A549 treated with AZD9567 at 1 μM for 4 hours (cell line): Measurements from ENCODE around the gene JMJD8. TPM values are rescaled to one million over a fixed set of nuclear protein-coding genes. Genes with fewer than 3 reads are reported as not detected.

Experiments used
- total RNA-seq: library from RNA; stranded (reverse); fragments of 200-300 nt; extraction: Qiagen RNA extraction; gene quantifications from 5 replicates; pipeline ENCODE4 v1.2.3, GENCODE V29; 2022; ENCODE audit not compliant: insufficient read depth

JMJD8 gene, protein sequence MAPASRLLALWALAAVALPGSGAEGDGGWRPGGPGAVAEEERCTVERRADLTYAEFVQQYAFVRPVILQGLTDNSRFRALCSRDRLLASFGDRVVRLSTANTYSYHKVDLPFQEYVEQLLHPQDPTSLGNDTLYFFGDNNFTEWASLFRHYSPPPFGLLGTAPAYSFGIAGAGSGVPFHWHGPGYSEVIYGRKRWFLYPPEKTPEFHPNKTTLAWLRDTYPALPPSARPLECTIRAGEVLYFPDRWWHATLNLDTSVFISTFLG
- total RNA-seq = 56.9 to 81.0 TPM (median 77.8 TPM) in 5 replicates

DNA sequence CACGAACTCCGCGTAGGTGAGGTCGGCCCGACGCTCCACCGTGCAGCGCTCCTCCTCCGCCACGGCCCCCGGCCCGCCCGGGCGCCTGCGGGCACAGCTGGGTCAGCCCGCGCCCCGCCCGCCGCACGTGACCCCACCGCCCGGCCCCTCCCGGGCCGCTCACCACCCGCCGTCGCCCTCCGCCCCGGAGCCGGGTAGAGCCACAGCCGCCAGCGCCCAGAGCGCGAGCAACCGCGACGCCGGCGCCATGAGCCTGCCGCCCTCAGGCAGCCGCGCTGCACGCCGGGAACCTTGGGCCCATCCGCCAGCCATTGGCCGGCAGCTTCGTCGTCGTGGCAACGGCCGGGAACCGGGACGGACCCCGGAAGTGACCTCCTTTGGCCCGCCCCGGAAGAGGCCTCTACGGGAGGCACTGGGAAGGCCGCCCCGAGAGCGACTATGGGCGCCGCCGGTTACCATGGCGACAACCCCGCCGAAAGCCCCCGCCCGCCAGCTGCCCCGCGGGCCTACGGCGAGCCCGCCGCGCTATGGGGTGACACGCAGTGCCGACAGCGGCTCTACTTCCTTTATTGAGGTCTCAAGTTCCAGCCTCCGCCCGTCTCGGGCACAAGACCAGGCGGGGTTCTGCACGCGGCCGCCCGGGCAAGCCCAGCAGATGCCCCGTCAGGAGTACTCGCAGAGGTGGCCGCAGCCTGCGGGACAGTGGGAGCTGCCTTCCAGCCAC is at the start of gene JMJD8:
JMJD8 (minus strand) TSS at position 264 of the 724 bp plus-strand sequence; CDS start at position 249, 15 bp downstream.

DNA sequence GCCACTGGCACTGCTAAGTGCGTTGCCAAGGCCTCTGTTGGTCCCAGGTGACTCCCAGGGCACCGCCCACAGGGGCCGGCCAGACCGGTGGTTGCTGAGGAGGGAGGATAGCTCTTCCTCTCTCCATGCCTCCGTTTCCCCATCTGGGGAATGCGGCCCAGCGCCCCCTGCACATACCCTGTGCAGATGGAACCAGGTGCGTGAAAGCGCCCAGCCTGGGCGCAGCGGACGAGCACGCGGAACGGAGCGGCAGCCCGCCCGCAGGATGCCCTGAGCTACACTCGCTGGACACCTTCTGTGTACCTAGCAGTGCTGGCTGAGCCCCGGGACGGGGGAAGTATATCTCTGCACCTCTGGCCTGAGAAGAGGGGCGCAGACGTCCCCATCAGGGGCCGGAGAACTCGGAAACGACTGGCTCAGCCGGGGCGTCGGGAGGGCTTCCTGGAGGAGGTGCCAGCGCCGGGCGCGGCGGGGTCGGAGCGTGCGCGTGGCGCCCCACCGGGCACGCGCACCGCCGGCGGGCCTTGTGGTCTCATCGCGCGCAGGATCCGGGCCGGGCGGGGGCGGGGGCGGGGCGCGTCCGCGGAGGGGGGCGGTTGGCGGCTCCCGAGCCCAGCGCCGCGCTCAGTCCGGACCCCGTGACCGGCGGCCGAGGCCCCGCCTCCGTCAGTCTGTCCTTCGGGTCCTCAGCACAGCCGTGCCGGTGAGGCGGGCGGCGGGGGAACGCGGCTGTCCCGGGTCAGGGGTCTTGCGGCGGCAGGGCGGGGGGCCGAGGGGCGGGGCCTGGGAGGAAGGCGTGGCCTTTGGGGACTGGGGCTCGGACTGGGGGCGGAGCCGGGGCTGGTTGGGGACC is 42.5 kb upstream of the JMJD8 start, which contains the start of the genes CCDC78 and HAGHL:
CCDC78 (minus strand) TSS at position 6 of the 853 bp plus-strand sequence. CDS start 76 bp downstream, outside the sequence.
HAGHL (plus strand) TSS at position 669 of the 853 bp plus-strand sequence. CDS start 404 bp downstream, outside the sequence.

DNA sequence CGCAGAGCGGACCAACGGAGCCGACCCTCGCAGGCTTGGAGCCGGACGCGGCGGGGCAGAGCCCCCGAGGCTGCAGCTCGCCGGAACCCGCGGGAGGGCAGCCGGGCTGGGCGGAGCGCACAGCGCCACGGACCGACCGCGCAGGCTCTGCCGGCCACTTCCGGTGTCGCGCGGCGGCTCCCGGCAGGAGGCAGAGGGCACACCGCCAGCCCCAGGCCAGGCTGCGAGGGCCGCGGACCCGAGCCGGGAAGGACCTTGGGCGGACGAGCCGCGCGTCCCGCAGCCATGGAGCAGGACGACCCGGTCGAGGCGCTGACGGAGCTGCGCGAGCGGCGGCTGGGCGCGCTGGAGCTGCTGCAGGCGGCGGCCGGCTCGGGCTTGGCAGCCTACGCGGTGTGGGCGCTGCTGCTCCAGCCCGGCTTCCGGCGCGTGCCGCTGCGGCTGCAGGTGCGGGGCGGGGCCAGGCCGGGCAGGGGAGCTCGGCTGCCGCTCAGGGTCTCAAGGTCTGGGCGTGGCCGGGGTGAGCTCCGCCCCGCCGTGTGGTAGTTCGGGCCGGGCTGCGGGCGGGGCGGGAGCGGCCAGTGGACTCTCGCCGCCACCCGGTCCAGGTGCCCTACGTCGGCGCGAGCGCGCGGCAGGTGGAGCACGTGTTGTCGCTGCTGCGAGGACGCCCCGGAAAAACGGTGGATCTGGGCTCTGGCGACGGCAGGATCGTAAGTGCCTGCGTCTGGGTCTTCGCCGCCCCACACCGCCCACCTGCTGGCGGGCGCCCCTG is 37.0 kb upstream of the JMJD8 start, which contains the start of gene ANTKMT:
ANTKMT (plus strand) TSS at position 157 of the 775 bp plus-strand sequence; CDS start at position 286, 129 bp downstream.

DNA sequence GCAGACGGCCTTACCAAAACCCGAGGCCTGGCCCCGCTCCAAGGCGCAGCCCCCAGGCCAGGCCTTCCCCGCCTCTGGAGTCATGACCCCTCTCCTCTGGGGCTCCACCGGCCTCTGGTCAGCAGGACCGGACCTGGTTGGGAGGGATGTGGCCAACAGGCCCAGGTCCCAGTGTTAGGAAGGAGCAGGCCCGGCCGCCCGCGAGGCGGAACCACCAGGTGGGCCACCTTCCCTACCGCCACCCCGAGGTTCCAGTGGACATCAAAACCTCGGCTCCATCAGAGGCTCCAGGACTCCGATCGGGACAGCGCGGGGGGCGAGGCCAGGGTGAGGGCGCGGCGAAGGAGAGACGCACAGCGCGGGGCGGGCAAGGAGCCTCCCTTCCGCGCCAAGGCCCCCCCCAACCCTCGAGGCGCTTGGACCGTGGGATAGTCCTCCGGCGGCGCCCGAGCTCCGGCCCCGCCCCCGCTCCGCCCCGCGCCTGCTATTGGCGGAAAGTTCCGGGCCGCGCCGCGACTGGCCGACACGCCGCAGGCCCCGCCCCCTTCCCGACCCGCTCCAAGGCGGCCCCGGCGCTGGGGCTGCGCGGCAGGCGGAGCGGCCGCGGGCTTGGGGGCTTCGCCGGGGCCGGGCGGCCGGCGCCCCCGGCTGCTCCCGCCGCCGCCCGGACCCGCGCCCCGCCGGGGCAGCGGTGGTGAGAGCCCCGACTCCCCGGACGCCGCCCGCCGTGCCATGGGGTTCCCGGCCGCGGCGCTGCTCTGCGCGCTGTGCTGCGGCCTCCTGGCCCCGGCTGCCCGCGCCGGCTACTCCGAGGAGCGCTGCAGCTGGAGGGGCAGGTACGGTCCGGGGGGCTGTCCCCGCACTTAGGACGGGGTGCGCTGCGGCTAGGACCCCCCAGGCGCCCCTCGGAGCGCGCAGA is 30.7 kb upstream of the JMJD8 start, which contains the start of gene METRN:
METRN (plus strand) TSS at position 561 of the 919 bp plus-strand sequence; CDS start at position 733, 172 bp downstream.

DNA sequence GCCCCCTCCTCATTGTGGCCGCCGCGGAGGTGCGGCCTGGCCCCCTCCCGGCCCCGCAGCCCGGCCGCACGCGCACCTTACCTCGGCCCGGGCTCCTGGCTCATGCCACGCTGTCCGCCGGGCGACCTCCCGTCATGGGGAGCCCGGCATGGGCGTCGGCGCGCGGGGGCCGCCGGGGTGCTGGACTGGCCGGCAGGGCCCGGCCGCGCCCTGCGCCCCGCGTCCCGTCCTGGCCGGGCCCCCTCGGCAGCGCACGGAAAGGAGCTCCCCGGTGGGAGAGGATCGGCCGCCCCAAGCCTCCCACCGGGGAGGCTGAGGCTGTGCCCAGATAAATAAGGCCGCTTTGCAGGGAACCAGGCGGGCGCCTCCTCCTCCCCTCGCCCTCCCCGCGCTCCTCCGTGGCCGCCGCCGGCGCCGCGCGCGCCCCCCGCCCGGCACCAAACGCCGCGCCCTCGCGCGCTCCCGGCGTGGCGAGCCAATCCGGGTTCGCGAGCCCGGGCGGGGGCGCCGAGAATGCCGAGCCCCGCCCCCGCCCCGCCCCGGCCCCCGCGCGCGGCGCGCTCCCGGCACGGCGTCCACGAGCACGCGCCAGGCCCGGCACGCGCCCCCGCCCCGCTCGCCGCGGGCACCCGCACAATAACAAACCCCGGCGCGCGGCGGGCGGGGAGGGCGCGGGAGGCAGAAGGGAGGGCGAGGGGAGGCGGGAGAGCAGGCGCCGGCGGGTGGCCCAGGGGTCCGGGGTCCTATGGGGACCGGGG is 21.5 kb upstream of the JMJD8 start, which contains the start of gene FBXL16:
FBXL16 (minus strand) TSS at position 371 of the 758 bp plus-strand sequence. CDS start 8,396 bp downstream, outside the sequence.

DNA sequence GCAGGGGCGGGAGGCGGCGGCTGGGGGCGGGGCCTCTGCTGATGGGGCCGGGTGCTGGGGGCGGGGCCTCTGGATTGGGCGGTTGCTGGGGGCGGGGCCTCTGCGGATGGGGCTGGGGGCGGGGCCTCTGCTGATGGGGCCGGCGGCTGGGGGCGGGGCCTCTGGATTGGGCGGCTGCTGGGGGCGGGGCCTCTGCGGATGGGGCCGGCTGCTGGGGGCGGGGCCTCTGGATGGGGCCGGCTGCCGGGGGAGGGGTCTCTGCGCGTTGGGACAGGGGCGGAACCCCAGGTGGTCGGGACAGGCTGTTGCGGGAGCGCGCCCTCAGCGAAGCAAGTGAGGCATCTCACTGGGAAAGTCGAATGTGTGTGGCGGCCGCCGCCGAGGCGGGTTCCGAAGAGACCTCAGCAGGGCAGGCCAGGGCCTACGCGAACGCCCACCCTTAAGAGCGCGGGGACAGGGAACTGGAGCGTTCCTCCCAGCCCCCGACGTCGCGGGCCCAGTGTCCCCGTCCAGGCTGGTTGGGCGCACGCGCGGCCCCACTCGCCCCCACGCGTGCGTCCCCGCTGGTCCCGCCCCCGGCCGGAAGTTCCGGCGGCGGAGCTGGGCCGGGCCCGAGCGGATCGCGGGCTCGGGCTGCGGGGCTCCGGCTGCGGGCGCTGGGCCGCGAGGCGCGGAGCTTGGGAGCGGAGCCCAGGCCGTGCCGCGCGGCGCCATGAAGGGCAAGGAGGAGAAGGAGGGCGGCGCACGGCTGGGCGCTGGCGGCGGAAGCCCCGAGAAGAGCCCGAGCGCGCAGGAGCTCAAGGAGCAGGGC is 4.1 kb downstream of the JMJD8 start, which contains the start of gene STUB1:
STUB1 (plus strand) TSS at position 597 of the 811 bp plus-strand sequence; CDS start at position 713, 116 bp downstream.

DNA sequence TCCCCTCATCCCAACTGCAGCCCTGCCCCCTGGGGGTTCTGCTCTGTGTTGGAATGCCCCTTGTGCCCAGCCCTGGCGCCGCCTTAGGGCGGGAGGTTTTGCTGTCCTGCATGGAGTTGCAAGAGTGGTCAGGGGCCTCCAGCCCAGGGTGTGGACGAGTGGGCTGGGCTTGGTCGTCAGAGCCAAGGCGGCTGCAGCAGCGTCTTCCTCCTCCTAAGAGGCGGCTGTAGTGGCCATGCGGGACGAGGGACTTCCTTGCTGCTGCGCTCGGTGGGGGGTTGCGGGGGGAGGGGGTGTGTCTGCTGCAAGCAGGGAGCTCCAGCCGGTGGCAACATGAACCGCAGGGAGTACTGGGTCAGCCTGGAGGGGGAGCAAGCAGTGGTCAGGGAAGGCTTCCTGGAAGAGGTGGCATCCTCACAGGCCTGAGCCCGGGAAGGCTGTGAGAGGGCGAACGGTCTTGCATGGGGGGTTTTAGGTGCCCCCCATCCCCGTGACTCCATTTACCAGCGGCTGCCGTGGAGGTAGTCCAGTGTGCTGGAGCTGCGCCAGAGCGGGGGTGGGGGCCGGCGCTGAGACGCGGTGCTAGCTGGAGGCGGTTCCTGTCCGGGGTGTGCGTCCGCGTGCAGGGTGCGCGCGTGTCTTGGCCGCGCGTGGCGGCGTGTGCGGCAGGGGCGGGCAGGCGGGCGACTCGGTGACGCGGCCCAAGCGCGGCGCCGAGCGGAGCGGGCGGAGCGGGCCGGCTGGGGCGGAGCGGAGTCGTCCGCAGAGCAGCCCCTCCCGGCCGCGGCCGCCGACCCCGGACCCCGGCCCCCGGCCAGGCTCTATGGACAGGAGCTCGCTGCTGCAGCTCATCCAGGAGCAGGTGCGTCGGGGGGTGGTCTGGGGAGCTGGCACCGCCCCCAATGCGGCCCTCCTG is 8.9 kb downstream of the JMJD8 start, which contains the start of gene RHBDL1:
RHBDL1 (plus strand) TSS at position 704 of the 916 bp plus-strand sequence; CDS start at position 824, 120 bp downstream.

DNA sequence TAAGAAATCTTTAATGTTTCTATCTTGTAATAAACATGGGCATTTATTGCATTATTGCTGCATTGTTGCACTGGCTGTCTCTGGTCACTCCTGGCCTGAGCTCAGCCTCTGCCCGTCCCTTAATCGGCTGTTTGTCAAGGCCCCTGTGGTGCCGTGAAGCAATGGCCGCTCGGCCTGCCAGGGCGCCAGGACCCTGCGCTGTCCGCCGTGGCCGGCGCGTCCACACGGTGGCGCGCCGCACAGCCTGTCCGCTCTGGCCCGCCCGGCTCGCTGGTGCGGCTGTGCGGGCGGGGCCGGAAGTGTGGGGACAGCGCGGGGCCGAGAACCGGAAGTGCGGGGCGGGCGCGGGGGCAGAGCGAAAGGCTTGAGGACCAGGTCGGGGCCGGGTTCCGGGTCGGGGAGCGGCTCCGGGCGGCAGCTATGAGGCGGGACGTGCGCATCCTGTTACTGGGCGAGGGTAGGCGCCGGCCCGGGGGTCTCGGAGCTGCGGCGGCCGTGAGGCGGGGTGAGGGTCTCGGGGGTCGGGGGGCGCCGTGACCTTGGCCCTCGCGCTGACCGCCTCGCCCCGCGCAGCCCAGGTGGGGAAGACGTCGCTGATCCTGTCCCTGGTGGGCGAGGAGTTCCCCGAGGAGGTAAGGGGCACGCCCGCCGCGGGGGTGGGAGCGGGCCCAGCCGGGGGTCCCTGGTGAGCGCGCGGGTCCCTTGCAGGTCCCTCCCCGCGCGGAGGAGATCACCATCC is 16.2 kb downstream of the JMJD8 start, which contains the start of gene RHOT2:
RHOT2 (plus strand) TSS at position 353 of the 739 bp plus-strand sequence; CDS start at position 421, 68 bp downstream.

DNA sequence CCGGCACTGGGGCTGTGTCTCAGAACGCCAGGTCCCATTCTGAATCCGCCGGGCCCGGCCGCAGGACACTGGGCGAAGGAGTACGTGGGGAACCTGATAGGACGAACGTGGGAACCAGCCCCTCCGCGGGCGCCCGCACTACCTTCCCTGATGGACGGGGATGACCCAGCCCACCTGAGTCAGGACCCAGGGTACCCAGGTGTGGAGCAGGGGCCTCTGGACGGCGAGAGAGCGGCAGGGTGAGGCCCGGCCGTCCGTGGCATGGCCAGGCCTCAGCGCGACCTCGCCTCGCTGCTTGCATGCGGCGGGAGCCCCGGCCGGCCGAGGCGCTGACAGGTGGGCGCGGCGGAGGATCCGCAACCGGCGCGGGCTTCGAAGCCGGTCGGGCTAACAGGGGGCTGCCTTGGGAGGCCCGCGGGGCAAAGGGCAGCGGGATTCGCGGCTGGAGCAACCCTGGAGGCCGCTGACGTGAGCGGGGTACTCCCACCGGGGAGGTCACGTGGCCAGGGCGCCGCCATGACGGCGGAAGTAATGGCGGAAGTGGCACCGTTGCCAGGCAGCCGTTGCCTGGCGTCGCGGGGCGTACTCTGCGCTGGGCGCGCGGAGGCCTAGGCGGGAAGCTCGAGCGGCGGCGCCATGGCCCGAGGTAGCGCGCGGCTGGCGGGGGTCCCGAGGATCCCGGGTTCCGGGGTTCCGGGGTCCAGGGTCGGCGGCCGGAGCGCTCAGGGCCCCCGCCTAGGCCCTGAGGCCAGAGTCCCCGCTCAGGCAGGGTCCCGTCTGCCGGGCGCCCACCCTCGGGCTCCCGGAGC is 35.1 kb downstream of the JMJD8 start, which contains the start of gene WDR90:
WDR90 (plus strand) TSS at position 585 of the 809 bp plus-strand sequence; CDS start at position 637, 52 bp downstream.

DNA sequence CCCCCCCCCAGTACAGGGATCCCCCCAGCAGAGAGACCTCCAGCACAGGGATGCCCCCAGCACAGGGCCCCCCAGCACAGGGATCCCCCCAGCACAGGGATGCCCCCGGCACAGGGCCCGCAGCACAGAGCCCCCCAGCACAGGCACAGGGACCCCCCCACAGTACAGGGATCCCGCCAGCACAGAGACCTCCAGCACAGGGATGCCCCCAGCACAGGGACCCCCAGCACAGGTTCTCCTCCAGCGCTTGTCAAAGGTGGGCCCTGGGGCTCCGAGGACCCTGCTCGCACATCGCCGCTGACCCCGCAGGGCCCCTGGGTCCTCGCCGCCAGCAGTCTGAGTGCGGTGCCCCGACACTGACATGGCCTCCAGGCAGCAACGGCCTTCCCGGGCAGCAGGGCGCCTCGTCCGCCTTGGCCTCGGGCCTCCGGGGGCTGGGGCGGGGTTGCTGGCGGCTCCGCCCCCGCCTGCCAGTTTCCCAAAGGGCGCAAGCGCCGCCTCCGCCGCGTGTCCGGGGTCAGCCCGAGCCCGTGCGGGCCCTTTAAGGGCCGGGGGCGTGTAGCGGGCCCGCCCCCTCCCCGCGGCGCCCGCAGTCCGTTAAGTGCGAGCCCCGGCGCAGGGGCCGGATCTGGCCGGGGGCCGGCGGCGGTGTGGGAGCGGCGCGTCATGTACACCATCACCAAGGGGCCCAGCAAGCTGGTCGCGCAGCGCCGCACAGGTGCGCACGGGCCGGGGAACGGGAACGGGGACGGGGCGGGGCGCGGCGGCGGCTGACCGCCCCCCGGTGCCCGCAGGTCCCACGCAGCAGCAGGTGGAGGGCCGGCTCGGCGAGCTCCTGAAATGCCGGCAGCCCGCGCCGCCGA is 42.6 kb downstream of the JMJD8 start, which contains the start of gene MCRIP2:
MCRIP2 (plus strand) TSS at position 503 of the 863 bp plus-strand sequence; CDS start at position 667, 164 bp downstream.

DNA sequence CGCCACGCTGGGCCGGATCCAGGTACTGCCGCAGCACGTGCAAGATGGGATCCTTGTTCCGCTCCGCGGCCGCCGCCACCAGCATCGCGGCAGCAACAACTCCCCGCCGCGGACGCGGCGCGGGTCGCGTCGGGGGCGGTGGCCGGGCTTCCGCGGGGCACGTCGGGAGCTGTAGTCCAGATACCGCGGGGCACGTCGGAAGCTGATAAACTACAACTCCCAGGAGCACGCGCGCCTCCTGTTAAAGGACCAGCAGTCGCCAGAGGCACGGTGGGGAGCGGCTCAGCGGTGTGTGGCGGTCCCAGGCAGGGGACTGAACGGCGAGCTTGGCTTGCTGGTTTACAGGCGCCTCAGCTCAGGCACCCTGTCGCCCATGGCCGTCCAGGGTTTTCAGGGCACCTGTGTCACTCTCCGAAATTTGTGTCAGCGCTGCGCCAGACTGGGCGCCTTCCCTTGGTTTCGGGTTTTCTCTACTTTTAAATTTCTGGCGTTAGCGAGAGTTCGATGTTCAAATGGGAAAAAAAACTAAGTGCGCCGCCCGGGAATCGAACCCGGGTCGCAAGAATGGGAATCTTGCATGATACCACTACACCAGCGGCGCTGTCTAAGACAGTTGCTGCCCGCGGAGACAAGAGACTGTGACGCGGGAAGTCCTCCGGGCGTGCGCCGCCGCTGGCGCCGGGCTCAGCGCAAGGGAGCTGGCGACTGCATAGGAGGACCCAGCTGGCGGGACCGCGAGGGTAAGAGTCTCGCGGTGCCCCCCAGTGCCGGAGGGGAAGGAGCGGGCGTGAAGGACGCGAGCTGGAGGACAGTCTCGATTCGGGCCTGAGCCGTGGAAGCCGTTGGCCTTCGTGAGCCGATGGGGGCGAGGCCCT is 47.7 kb downstream of the JMJD8 start, which contains the start of gene METTL26:
METTL26 (minus strand) TSS at position 100 of the 875 bp plus-strand sequence; CDS start at position 85, 15 bp downstream.

